Activated T-cell treated with anti-CD3 and anti-CD28 coated beads, Interleukin-2, amount 50 U/mL, for 24 hours (primary cell): ENCODE data around the gene DDX25.
"Not testable (repeated sequence)": the region's sequence is repeated elsewhere in the genome, so short reads cannot be mapped to it uniquely, and the experiment has no call there.

ENCODE experiments used
- DNase-seq: peaks from one replicate; pipeline ENCODE4 v3.0.0-alpha.2; 2020
- H3K27ac Mint-ChIP-seq: 2 replicates; pipeline ENCODE4 v1.8.0; 2020; ENCODE audit warnings: mild to moderate bottlenecking, mixed read lengths
- H3K27me3 Mint-ChIP-seq: 2 replicates; pipeline ENCODE4 v1.8.0; 2020; ENCODE audit warnings: mixed read lengths
- H3K36me3 Mint-ChIP-seq: 2 replicates; pipeline ENCODE4 v1.8.0; 2020; ENCODE audit warnings: low read depth, mixed read lengths
- H3K4me1 Mint-ChIP-seq: 2 replicates; pipeline ENCODE4 v1.8.0; 2020; ENCODE audit warnings: low read depth, mixed read lengths
- H3K4me3 Mint-ChIP-seq: 2 replicates; pipeline ENCODE4 v1.8.0; 2020; ENCODE audit warnings: mild to moderate bottlenecking, moderate library complexity, mixed read lengths
- H3K9me3 Mint-ChIP-seq: 2 replicates; pipeline ENCODE4 v1.8.0; 2020; ENCODE audit warnings: mixed read lengths

The DDX25 gene

DNA sequence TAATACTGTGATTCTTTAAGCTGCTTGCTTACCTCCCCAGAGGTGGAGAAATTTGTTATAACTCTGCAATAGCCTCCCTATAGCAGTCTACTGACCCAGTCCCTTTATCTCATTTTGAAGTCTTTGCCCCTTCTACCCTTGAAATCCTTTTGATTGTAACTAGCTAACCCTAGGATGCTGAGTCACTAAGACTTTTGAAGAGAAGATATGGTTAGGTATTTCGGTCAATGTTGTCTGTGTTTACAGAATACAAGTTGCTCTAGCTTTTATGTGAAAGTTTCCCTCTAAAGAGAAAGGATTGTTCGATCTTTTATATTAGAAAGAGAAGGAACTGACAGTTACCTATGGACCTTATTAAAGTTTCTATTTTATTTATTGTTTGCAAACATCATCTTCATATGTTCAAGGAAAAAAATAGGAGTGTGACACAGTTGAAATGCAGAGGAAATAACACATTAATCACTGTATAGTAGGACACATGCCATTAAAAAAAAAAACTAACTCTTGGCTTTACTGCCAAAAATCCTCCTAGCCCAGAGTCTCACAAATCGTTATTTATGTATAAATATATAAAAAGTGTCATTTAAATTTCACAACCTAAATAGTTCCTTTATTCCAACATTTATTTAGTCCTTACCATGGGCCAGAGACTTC lies 13.7 kb upstream of the DDX25 start:
- no peak for DNase-seq
- Mint-ChIP-seq H3K36me3 (peaks cover 50% of the 10 kb centered on the region), H3K4me1 (peaks cover 43% of the 10 kb centered on the region), H3K9me3 (no peaks in the 10 kb centered on the region), H3K27ac (no peak overlapping the region), H3K4me3 (no peak overlapping the region), H3K27me3 (peaks cover 10% of the 10 kb centered on the region)

DNA sequence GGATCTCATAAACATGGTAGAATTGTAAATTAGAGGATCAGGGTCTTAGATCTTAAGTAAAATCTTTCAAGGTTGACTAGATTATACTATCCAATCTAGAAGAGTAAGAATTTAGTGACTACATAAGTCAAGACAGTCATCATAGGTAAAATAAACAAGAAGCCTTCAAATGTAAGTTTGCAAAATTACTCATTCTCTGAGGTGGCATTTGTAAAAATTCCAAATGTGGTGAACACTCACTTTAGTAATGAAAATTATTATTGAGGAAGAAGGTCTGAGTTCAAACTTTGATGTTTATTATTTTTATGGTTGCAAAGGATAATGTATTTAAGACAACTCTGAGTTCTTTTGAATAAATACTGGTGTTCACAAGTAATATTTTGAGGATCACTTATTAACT lies 12.2 kb upstream of the DDX25 start:
- no peak for DNase-seq
- Mint-ChIP-seq H3K4me1 (peaks cover 43% of the 10 kb centered on the region), H3K27me3 (peaks cover 4% of the 10 kb centered on the region), H3K9me3 (no peaks in the 10 kb centered on the region), H3K4me3 (no peak overlapping the region), H3K27ac (no peak overlapping the region), H3K36me3 (peaks cover 65% of the 10 kb centered on the region)

DNA sequence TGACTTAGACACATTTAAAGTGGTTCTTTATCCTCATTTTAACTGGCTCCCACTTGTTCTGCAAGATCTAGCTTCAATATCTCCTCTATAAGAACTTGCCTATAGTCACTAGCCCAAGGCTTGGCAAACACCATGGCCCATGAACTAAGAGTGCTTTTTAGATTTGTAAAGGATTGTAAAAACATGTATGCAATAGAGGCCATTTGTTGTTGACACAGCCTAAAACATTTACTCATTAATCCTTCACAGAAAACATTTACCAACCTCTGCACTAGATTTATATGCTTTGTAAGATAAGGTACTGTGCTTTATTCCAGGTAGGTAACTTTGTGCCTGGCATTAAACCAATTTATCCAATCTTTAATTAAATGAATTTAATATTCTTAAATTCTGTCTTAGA lies 11.3 kb upstream of the DDX25 start:
- H3K27ac Mint-ChIP-seq: no peak overlapping the region
- H3K36me3 Mint-ChIP-seq: peaks cover 72% of the 10 kb centered on the region
- peaks cover 44% of the 10 kb centered on the region for H3K4me1 Mint-ChIP-seq

DNA sequence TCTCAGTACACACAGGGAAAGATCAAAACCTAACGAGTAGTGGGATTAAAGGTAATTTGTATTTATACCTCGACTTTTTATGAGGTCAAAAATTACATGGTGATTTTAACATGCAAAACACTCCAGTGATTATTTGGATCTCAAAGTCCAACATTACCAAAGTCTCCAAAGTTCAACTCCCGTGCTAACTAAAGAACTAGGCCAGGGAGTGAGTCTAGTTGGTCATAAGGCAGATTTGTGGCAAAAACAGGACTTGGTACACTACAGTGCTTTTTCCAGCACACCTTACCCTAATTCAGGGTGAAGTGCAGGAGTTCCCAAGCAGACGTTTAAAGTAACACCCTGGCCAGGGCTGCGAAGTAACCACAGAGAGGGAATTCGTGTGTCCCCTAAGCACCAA lies 2.4 kb upstream of the DDX25 start:
- Mint-ChIP-seq H3K27ac (peak overlapping the region; percentile 99), H3K27me3 (peaks cover 31% of the 10 kb centered on the region), H3K4me1 (peaks cover 48% of the 10 kb centered on the region), H3K36me3 (peaks cover 54% of the 10 kb centered on the region), H3K9me3 (no peaks in the 10 kb centered on the region), H3K4me3 (peak overlapping the region; percentile 97)
- no peak for DNase-seq

More for the DNA sequence above, 11.3 kb upstream of the DDX25 start:
- Mint-ChIP-seq H3K9me3 (no peaks in the 10 kb centered on the region), H3K27me3 (no peaks in the 10 kb centered on the region), H3K4me3 (no peak overlapping the region)
- no peak for DNase-seq

DNA sequence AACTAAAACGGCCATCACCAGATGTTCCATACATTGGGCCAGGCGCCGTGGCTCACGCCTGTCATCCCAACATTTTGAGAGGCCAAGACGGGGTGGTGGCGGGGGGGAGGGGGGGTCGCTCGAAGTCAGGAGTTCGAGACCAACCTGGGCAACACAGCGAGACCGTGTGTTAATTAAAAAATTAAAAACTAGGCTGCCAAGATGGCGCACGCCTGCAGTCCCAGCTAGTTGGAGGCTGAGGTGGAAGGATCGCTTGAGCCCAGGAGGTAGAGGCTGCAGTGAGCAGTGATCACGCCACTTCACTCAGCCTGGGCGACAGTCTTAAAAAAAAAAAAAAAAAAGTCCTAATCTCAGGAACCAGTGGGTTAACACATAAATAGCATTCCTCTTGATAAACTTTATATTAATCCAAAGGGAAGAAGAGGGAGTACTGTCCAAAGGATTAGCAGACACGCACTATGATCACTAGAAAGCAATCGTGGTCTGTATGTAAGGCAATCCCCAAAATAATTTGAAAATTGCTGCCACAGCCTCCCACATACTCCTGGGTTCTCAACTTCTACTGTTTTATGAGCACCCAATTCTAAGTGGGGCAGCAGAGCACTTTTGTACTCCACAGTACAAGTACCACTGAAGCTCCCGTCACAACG lies 1.9 kb upstream of the DDX25 start:
- H3K27ac Mint-ChIP-seq: peak overlapping the region; percentile 99
- H3K27me3 Mint-ChIP-seq: peaks cover 35% of the 10 kb centered on the region
- H3K4me3 Mint-ChIP-seq: peak overlapping the region; percentile 97
- H3K4me1 Mint-ChIP-seq: peaks cover 45% of the 10 kb centered on the region
- peaks cover 49% of the 10 kb centered on the region for H3K36me3 Mint-ChIP-seq
- no peak for DNase-seq
- H3K9me3 Mint-ChIP-seq: no peaks in the 10 kb centered on the region

DNA sequence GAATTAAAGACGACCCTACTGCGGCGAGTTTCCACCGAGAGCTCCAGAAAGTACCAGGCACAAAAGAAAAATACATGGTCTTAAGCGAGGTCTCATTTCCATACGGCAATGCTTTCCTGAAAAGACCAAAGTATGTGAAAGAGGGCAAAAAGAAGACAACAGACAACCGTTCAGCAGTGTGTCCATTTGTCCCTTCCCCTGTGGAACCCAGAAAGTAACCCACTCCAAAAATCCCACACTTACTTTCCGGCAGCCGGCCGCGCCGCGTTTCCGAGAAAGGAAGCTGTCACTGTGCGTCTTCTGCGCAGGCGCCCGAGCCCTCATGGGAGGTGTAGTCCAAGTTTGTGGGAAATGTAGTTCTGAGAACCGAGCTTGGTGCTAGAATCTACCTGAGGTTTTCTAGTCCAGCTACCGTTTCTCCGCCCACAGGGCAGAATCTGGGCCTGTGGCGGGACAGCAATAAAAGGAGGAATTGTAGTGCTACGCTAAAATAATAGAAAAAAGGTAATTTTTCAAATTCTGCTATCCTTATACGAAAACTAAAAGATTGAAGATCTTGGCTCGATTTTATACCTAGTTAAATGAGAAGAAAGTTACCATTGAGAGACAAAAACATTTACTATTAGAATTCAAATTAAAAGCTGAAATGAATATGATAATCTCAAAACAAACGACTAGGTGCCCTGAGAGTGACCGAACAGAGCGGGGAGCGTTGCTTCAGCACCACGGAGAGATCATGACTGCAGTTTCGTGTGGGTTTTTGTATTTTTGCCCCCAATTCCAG lies 1.2 kb upstream of the DDX25 start, which contains the start of gene PUS3:
TSS of gene PUS3 (minus strand) at position 280 of the 784 bp plus-strand sequence. CDS start 6,922 bp downstream, outside the sequence.
- peaks cover 39% of the 10 kb centered on the region for H3K4me1 Mint-ChIP-seq
- peak within 1 kb of the TSS; percentile 97 for H3K4me3 Mint-ChIP-seq
- peak; percentile 89 for DNase-seq
- H3K27ac Mint-ChIP-seq: peak within 1 kb of the TSS; percentile 99
- peaks cover 42% of the 10 kb centered on the region for H3K27me3 Mint-ChIP-seq
- no peaks in the 10 kb centered on the region for H3K9me3 Mint-ChIP-seq
- peaks cover 43% of the 10 kb centered on the region for H3K36me3 Mint-ChIP-seq

DNA sequence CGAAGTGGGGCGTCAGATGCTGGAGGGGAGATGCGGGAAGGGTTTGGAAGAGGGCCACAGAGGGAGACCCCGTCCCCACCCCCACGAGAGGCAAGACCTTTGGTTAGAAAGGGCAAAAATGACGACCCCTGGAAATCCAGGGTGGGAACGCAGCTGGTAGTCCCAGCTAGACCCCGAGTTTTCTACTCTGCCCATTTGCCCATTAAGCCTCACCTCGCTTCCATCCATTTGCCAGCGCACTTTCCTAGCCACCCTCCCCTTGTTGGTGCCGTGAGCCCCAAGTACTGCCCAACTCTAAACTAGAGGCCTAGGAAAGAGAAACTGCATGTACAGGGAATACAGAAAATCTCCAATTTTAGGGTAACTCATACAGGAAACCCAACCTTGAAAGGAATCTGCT lies 370 bp downstream of the DDX25 start:
- no peaks in the 10 kb centered on the region for H3K9me3 Mint-ChIP-seq
- peaks cover 30% of the 10 kb centered on the region for H3K4me1 Mint-ChIP-seq
- no peak for DNase-seq
- H3K36me3 Mint-ChIP-seq: peaks cover 30% of the 10 kb centered on the region
- H3K27ac Mint-ChIP-seq: no peak overlapping the region
- H3K27me3 Mint-ChIP-seq: peaks cover 52% of the 10 kb centered on the region
- H3K4me3 Mint-ChIP-seq: peak overlapping the region; percentile 42

DNA sequence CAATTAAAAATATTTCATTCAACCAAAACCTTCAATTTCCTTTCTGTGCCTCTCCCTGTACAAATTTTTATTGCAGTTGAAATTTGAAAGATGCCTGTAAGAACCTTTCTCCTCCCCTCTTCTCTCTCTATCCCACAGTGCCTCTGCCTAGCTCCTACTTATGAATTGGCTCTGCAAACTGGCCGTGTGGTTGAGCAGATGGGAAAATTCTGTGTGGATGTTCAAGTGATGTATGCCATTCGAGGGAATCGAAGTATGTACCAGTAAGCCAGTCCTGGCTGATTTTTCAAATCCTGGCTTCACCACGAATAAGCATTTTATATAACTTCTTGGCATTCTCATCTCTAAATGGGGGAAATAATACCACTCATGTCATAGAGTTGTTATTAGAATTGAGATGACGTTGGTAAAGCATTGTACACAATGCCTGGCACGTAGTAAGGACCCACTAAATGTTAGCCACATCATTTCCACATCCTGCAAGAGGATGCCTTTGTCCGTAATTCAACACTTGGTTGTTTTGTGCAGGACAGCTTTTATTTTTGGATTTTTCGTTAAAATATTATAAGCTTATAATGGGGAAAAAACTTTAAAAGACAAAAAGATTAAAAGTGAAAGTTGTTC lies 6.0 kb downstream of the DDX25 start:
- DNase-seq: no peak
- H3K36me3 Mint-ChIP-seq: no peaks in the 10 kb centered on the region
- no peaks in the 10 kb centered on the region for H3K9me3 Mint-ChIP-seq
- H3K4me1 Mint-ChIP-seq: no peaks in the 10 kb centered on the region
- no peak overlapping the region for H3K27ac Mint-ChIP-seq
- H3K27me3 Mint-ChIP-seq: peaks cover 61% of the 10 kb centered on the region
- H3K4me3 Mint-ChIP-seq: no peak overlapping the region

DNA sequence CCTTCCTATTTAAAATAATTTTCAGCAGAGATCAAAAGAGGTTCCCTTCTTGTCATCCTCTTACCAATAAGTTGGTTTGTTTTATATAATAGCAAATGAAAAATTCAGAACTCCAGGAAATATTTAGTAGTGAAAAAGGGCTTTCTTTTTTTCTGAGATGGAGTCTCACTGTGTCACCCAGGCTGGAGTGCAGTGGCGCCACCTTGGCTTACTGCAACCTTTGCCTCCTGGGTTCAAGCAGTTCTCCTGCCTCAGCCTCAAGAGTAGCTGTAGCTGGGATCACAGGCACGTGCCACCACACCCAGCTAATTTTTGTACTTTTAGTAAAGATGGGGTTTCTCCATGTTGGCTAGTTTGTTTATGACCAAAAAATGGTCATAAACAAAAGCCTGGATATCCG lies 10.3 kb downstream of the DDX25 start:
- H3K4me1 Mint-ChIP-seq, H3K4me3 Mint-ChIP-seq, DNase-seq, H3K36me3 Mint-ChIP-seq, H3K27ac Mint-ChIP-seq, H3K9me3 Mint-ChIP-seq: not testable (repeated sequence)
- H3K27me3 Mint-ChIP-seq: peaks cover 48% of the 10 kb centered on the region

DNA sequence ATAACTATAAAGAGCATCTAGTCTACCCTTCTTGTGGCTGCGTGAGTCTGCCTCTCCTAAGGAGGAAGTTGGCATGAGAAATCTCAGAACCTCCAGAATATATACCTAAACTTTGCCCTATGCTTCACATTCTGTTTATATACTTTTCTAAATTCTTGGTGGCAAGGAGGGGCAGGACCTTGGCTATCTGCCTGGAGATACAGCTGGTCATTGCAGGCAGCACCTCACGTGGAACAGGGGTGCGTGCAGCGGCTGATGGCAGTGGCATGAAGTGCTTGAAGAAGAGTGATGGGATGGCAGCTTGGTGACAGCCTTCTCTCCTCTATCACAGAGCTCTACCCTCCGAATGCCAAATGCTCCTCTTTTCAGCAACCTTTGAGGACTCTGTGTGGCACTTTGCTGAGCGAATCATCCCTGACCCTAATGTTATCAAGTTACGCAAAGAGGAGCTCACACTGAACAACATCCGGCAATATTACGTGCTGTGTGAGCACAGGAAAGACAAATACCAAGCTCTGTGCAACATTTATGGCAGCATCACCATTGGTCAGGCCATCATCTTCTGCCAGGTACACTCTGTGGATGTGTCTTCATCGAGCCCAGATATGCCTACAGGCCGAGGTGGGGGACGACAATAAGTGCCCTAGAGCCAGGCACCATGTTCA lies 12.5 kb downstream of the DDX25 start:
- H3K4me1 Mint-ChIP-seq: no peaks in the 10 kb centered on the region
- H3K4me3 Mint-ChIP-seq: no peak overlapping the region
- H3K9me3 Mint-ChIP-seq: no peaks in the 10 kb centered on the region
- H3K27me3 Mint-ChIP-seq: peaks cover 37% of the 10 kb centered on the region
- no peak overlapping the region for H3K27ac Mint-ChIP-seq
- no peaks in the 10 kb centered on the region for H3K36me3 Mint-ChIP-seq
- no peak for DNase-seq

DNA sequence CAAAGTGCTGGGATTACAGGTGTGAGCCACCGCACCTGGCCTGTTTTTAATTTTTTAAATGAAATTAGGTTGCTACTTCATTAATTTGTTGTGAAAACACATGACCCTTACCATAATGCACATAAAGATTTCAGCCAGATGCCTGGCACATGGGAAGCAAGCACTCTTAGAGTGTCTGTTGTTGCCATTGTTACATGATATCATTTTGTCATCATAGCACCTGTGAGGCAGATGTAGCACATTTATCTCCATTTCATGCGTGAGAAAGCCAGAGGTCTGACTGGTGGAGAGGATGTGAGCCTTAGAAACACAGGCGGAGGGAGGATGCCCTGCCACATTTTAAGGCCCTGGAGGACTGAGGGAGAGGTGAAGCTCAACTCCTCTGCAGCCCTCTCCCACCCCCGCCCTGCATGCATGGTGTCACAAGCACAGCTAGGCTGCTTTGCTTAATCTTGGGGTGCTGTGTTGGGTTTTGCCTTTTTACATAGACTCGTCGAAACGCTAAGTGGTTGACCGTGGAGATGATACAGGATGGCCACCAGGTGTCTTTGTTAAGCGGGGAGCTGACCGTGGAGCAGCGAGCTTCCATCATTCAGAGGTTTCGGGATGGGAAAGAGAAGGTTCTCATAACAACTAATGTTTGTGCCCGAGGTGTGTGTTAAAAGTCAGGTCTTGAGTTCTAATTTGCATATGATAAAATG lies 14.0 kb downstream of the DDX25 start:
- H3K27me3 Mint-ChIP-seq: peaks cover 36% of the 10 kb centered on the region
- H3K9me3 Mint-ChIP-seq: no peaks in the 10 kb centered on the region
- no peak overlapping the region for H3K27ac Mint-ChIP-seq
- no peak overlapping the region for H3K4me3 Mint-ChIP-seq
- H3K4me1 Mint-ChIP-seq: no peaks in the 10 kb centered on the region
- DNase-seq: no peak
- no peaks in the 10 kb centered on the region for H3K36me3 Mint-ChIP-seq

DNA sequence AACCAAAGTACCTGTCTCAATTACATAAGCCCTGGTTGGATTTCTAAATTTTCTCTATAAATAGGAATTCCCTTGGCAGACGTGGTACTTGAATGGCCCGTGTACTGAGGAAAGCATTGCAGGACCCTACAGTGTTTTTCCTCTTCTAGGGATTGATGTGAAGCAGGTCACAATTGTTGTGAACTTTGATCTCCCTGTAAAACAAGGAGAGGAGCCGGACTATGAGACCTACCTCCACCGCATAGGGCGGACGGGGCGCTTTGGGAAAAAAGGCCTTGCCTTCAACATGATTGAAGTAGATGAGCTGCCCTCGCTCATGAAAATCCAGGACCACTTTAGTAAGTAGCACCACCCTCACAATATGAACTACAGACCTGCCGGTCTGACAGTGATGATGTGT lies 16.7 kb downstream of the DDX25 start:
- H3K9me3 Mint-ChIP-seq: no peaks in the 10 kb centered on the region
- no peak overlapping the region for H3K4me3 Mint-ChIP-seq
- no peak overlapping the region for H3K27ac Mint-ChIP-seq
- H3K36me3 Mint-ChIP-seq: no peaks in the 10 kb centered on the region
- DNase-seq: no peak
- H3K27me3 Mint-ChIP-seq: peaks cover 25% of the 10 kb centered on the region
- no peaks in the 10 kb centered on the region for H3K4me1 Mint-ChIP-seq

DNA sequence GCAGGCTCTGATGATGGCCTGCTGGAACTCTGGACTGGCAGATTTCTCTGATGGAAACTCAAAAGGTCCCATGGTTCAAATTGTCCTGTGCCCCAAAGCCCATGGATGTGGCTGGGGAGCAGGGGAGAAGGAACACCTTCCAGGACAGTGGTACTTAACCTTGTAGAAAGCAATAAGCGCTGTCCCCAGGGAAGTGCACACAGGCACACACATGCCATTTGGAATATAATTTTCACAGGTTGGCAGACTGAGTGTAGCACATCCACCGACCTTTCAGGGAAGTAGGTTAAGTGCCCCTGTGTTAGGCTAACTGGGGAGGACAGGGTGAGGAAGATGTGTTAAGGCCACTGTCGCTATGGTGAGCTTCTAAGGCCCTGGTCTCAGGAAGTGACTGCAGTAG lies 17.8 kb downstream of the DDX25 start:
- H3K9me3 Mint-ChIP-seq: no peaks in the 10 kb centered on the region
- no peak overlapping the region for H3K4me3 Mint-ChIP-seq
- no peak for DNase-seq
- no peak overlapping the region for H3K27ac Mint-ChIP-seq
- H3K36me3 Mint-ChIP-seq: no peaks in the 10 kb centered on the region
- H3K27me3 Mint-ChIP-seq: peaks cover 27% of the 10 kb centered on the region
- no peaks in the 10 kb centered on the region for H3K4me1 Mint-ChIP-seq
